Brain microvascular endothelial cell (primary cell): ENCODE measurements around the gene HES1.
A peak's percentile ranks its signal among the peaks of the same experiment; 100 is the strongest.

Experiments
- DNase-seq: peaks from one replicate; pipeline ENCODE4 v3.0.0-alpha.2; 2020
- H3K27ac ChIP-seq: fragments of 250-450 bp; sonication (Bioruptor Pico); 2 replicates; pipeline ENCODE4 v1.5.1; 2020; ENCODE audit warnings: mild to moderate bottlenecking, moderate library complexity
- H3K27me3 ChIP-seq: fragments of 250-450 bp; sonication (Bioruptor Pico); replicated peaks from 2 replicates; pipeline ENCODE4 v1.5.1; 2020; ENCODE audit warnings: mild to moderate bottlenecking
- H3K36me3 ChIP-seq: fragments of 250-450 bp; sonication (Bioruptor Pico); replicated peaks from 2 replicates; pipeline ENCODE4 v1.5.1; 2020; ENCODE audit warnings: mild to moderate bottlenecking
- H3K4me3 ChIP-seq: 2 replicates; pipeline ENCODE4 v1.5.1; 2011; ENCODE audit warnings: low read depth, mild to moderate bottlenecking, control low read depth, low read length, moderate library complexity
- CTCF ChIP-seq: IDR thresholded peaks from 2 replicates; pipeline ENCODE4 v1.5.1; 2011; ENCODE audit warnings: low read depth, mild to moderate bottlenecking, moderate library complexity, low read length, control low read depth, inconsistent platforms; ENCODE audit errors: missing control alignments
- in situ Hi-C: cut with HindIII; loops from 2 replicates; pipeline ENCODE4 v1.10.0; 2017; ENCODE audit warnings: low sequenced_read_pairs, low pct_ligation_motif_present

The HES1 gene

GRCh38 chr3:194136519-194137007, 615 bp downstream of the HES1 start:
- Histone ChIP-seq H3K27me3 (peaks cover 8% of the 10 kb centered on the region), H3K27ac (peak overlapping the region; percentile 89), H3K36me3 (peaks cover 2% of the 10 kb centered on the region), H3K4me3 (peak overlapping the region; percentile 94)
- no peak for DNase-seq
- in situ Hi-C loops = no loop called here
- no peak for TF ChIP-seq CTCF

GRCh38 chr3:194137008-194137505, 1.1 kb downstream of the HES1 start:
- Histone ChIP-seq H3K27ac (peak overlapping the region; percentile 89), H3K36me3 (peaks cover 2% of the 10 kb centered on the region), H3K4me3 (peak overlapping the region; percentile 94), H3K27me3 (peaks cover 3% of the 10 kb centered on the region)
- DNase-seq = peak; percentile 78
- in situ Hi-C loops = no loop called here
- TF ChIP-seq CTCF = no peak

- H3K27me3 ChIP-seq = no peaks in the 10 kb centered on the region
- H3K36me3 ChIP-seq = peaks cover 2% of the 10 kb centered on the region
- DNase-seq = peak; percentile 45
- TF ChIP-seq CTCF = peak; percentile 36
- peak overlapping the region; percentile 89 for H3K27ac ChIP-seq
- H3K4me3 ChIP-seq = peak overlapping the region; percentile 94
- in situ Hi-C loops = no loop called here
These were observed 1.8 kb downstream of the HES1 start for GRCh38 chr3:194137506-194138474.

GRCh38 chr3:194138732-194139070, 2.8 kb downstream of the HES1 start:
- Histone ChIP-seq H3K4me3 (peak overlapping the region; percentile 94), H3K27ac (peak overlapping the region; percentile 89), H3K27me3 (no peaks in the 10 kb centered on the region), H3K36me3 (peaks cover 2% of the 10 kb centered on the region)
- in situ Hi-C loops = no loop called here
- DNase-seq = no peak
- no peak for TF ChIP-seq CTCF

GRCh38 chr3:194139071-194139813, 3.3 kb downstream of the HES1 start:
- H3K27ac ChIP-seq = peak overlapping the region; percentile 89
- H3K27me3 ChIP-seq = no peaks in the 10 kb centered on the region
- H3K4me3 ChIP-seq = peak overlapping the region; percentile 94

More at GRCh38 chr3:194139071-194139813, 3.3 kb downstream of the HES1 start:
- DNase-seq = peak; percentile 67
- TF ChIP-seq CTCF = no peak
- in situ Hi-C loops = no loop called here
- peaks cover 2% of the 10 kb centered on the region for H3K36me3 ChIP-seq
